Loucy (cell line): ENCODE measurements around the gene CCM2.

Experiments used
- H2AFZ ChIP-seq: fragments of 200-600 bp; sonication (generic); 2 replicates; pipeline ENCODE4 v1.6.0; 2016; ENCODE audit warnings: antibody characterized with exemption, mild to moderate bottlenecking, low read length, moderate library complexity
- H3F3A ChIP-seq: fragments of 200-600 bp; 2 replicates; pipeline ENCODE4 v1.6.0; 2016; ENCODE audit warnings: antibody characterized with exemption, low read depth, mild to moderate bottlenecking
- H3K27me3 ChIP-seq: fragments of 200-600 bp; sonication (generic); 2 replicates; pipeline ENCODE4 v1.6.1; 2014; ENCODE audit warnings: low read length, mild to moderate bottlenecking; ENCODE audit not compliant: insufficient read depth, poor library complexity, severe bottlenecking
- H3K36me3 ChIP-seq: fragments of 200-600 bp; sonication (generic); 2 replicates; pipeline ENCODE4 v1.6.1; 2016; ENCODE audit warnings: low read length; ENCODE audit not compliant: insufficient read depth
- H3K4me1 ChIP-seq: fragments of 200-600 bp; sonication (generic); 2 replicates; pipeline ENCODE4 v1.5.1; 2014; ENCODE audit warnings: low read length, mild to moderate bottlenecking; ENCODE audit not compliant: insufficient read depth, poor library complexity, severe bottlenecking
- H3K4me2 ChIP-seq: fragments of 200-600 bp; sonication (generic); 2 replicates; pipeline ENCODE4 v1.6.0; 2014; ENCODE audit warnings: antibody characterized with exemption, low read length, low read depth, mild to moderate bottlenecking; ENCODE audit not compliant: poor library complexity, severe bottlenecking
- H3K4me3 ChIP-seq: fragments of 200-600 bp; sonication (generic); 2 replicates; pipeline ENCODE4 v1.5.1; 2014; ENCODE audit warnings: low read length, mild to moderate bottlenecking, mixed read lengths; ENCODE audit not compliant: poor library complexity, severe bottlenecking
- H3K79me2 ChIP-seq: fragments of 200-600 bp; sonication (generic); 2 replicates; pipeline ENCODE4 v1.6.1; 2014; ENCODE audit warnings: low read length; ENCODE audit not compliant: insufficient read depth
- H3K9ac ChIP-seq: fragments of 200-600 bp; sonication (generic); 2 replicates; pipeline ENCODE4 v1.6.0; 2014; ENCODE audit warnings: mild to moderate bottlenecking, low read depth, low read length, moderate library complexity; ENCODE audit not compliant: poor library complexity, severe bottlenecking
- H3K9me2 ChIP-seq: fragments of 200-600 bp; sonication (generic); replicated peaks from 2 replicates; pipeline ENCODE4 v1.6.1; 2016; ENCODE audit warnings: low read depth, low read length, mixed read lengths
- H3K9me3 ChIP-seq: fragments of 200-600 bp; sonication (generic); 2 replicates; pipeline ENCODE4 v1.6.1; 2014; ENCODE audit warnings: mild to moderate bottlenecking, antibody characterized with exemption, low read length, low read depth; ENCODE audit not compliant: insufficient read depth
- H4K20me1 ChIP-seq: fragments of 200-600 bp; sonication (generic); 2 replicates; pipeline ENCODE4 v1.6.0; 2014; ENCODE audit warnings: antibody characterized with exemption, low read length, mild to moderate bottlenecking; ENCODE audit not compliant: insufficient read depth, poor library complexity, severe bottlenecking
- CTCF ChIP-seq: fragments of 200-600 bp; sonication (generic); conservative IDR thresholded peaks from 2 replicates; pipeline ENCODE4 v1.5.1; 2014; ENCODE audit warnings: mild to moderate bottlenecking, antibody characterized with exemption, low read length
- EZH2phosphoT487 ChIP-seq: fragments of 200-600 bp; IDR thresholded peaks from 2 replicates; pipeline ENCODE4 v1.6.1; 2018; ENCODE audit warnings: antibody characterized with exemption, mild to moderate bottlenecking, moderate library complexity, borderline replicate concordance

CCM2 gene

GRCh38 chr7:44982535-44982923 lies 17.5 kb upstream of the CCM2 start:
- Histone ChIP-seq H3K79me2 (peaks cover 88% of the 10 kb centered on the region), H3K9me3 (no peaks in the 10 kb centered on the region), H3K4me3 (peak overlapping the region; percentile 89), H3K36me3 (peaks cover 37% of the 10 kb centered on the region), H4K20me1 (peaks cover 44% of the 10 kb centered on the region), H3K27me3 (peaks cover 11% of the 10 kb centered on the region), H3K9me2 (no peaks in the 10 kb centered on the region), H2AFZ (no peak overlapping the region), H3K4me1 (peaks cover 63% of the 10 kb centered on the region), H3F3A (peaks cover 26% of the 10 kb centered on the region; the same call in 1 of the 2 replicates), H3K4me2 (peak overlapping the region; percentile 97), H3K9ac (peak overlapping the region; percentile 93)
- TF ChIP-seq EZH2phosphoT487: no peak
- no peak for TF ChIP-seq CTCF

GRCh38 chr7:44982970-44983369 lies 17.0 kb upstream of the CCM2 start:
- Histone ChIP-seq H3K9ac (peak overlapping the region; percentile 93), H3K27me3 (peaks cover 11% of the 10 kb centered on the region), H3K4me2 (peak overlapping the region; percentile 97), H3K4me1 (peaks cover 65% of the 10 kb centered on the region), H4K20me1 (peaks cover 44% of the 10 kb centered on the region), H3K4me3 (peak overlapping the region; percentile 89), H3K9me2 (no peaks in the 10 kb centered on the region), H3F3A (peaks cover 26% of the 10 kb centered on the region; the same call in 1 of the 2 replicates), H3K9me3 (no peaks in the 10 kb centered on the region), H3K36me3 (peaks cover 37% of the 10 kb centered on the region), H2AFZ (no peak overlapping the region), H3K79me2 (peaks cover 88% of the 10 kb centered on the region)
- no peak for TF ChIP-seq CTCF
- TF ChIP-seq EZH2phosphoT487: no peak

GRCh38 chr7:44983742-44984477 lies 16.1 kb upstream of the CCM2 start:
- Histone ChIP-seq H2AFZ (no peak overlapping the region), H3K36me3 (peaks cover 37% of the 10 kb centered on the region), H3K4me3 (peak overlapping the region; percentile 89), H3K9ac (peak overlapping the region; percentile 93), H4K20me1 (peaks cover 40% of the 10 kb centered on the region), H3F3A (peaks cover 26% of the 10 kb centered on the region; the same call in 1 of the 2 replicates), H3K9me3 (no peaks in the 10 kb centered on the region), H3K27me3 (peaks cover 11% of the 10 kb centered on the region), H3K4me2 (peak overlapping the region; percentile 97), H3K9me2 (no peaks in the 10 kb centered on the region), H3K4me1 (peaks cover 64% of the 10 kb centered on the region), H3K79me2 (peaks cover 87% of the 10 kb centered on the region)
- no peak for TF ChIP-seq EZH2phosphoT487
- no peak for TF ChIP-seq CTCF
